ENCODE measurements around the gene CCDC6. TPM values are rescaled to one million over a fixed set of nuclear protein-coding genes. Genes with fewer than 3 reads are reported as not detected.

The CCDC6 gene
- total RNA-seq, 6 donors from 2014 or later, result 42.5 to 118 (median 51.5) TPM

GRCh38 chr10:59945991-59946390 is 39.6 kb upstream of the CCDC6 start:
- no peak for ATAC-seq (ENCODE audit: low FRiP score in 2 of 2)
- Histone ChIP-seq H3K4me1 (no peaks in the 10 kb centered on the region), H3K4me3 (no peak overlapping the region), H3K9me3 (no peaks in the 10 kb centered on the region), H3K27me3 (no peaks in the 10 kb centered on the region), H3K36me3 (no peaks in the 10 kb centered on the region), H3K27ac (no peak overlapping the region)
- 50 to 58% methylated on average over 2 of the region's 2 CpGs for WGBS, 2 donors
- DNase-seq, result no peak
- TF ChIP-seq POLR2A (IDR thresholded peaks at IDR 0.05) (no peak), POLR2AphosphoS5 (IDR thresholded peaks at IDR 0.05) (no peak), CTCF (IDR thresholded peaks at IDR 0.05) (no peak), EP300 (IDR thresholded peaks at IDR 0.05) (no peak)

DNA sequence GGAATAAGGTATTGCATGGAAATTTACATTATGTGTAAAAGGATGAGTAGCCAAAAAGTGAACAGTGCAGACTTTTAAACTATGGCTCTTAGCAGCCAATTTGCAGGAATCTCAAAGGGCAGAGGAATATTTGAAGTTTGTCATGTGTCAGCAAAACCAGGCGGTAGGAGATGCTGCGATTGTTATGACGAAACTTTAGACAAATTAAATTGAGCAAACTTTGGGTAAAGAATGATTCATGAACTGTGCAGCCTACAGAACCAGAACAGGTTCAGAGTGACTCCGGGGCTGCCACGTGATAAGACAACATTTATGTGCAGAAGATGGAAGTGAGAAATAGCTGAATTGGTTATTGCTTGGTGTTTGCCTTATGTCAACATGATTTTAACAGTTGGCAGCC is 39.2 kb upstream of the CCDC6 start:
- Histone ChIP-seq H3K27ac (no peak overlapping the region), H3K9me3 (no peaks in the 10 kb centered on the region), H3K27me3 (no peaks in the 10 kb centered on the region), H3K4me1 (no peaks in the 10 kb centered on the region), H3K4me3 (no peak overlapping the region), H3K36me3 (no peaks in the 10 kb centered on the region)
- no peak for TF ChIP-seq POLR2A (IDR thresholded peaks at IDR 0.05)
- no peak for TF ChIP-seq EP300 (IDR thresholded peaks at IDR 0.05)
- TF ChIP-seq CTCF (IDR thresholded peaks at IDR 0.05), result no peak
- no peak for TF ChIP-seq POLR2AphosphoS5 (IDR thresholded peaks at IDR 0.05)
- 76 to 84% methylated on average over 5 of the region's 5 CpGs for WGBS, 2 donors
- DNase-seq, result no peak
- no peak for ATAC-seq (ENCODE audit: low FRiP score in 2 of 2)

GRCh38 chr10:59944339-59944935 is 38.1 kb upstream of the CCDC6 start:
- ATAC-seq (ENCODE audit: low FRiP score in 2 of 2) (peak in 1 of 2 donors; percentile 43), DNase-seq (no peak)
- Histone ChIP-seq H3K36me3 (no peaks in the 10 kb centered on the region), H3K4me3 (no peak overlapping the region), H3K4me1 (no peaks in the 10 kb centered on the region), H3K9me3 (no peaks in the 10 kb centered on the region), H3K27me3 (no peaks in the 10 kb centered on the region), H3K27ac (no peak overlapping the region)
- no peak for TF ChIP-seq POLR2A (IDR thresholded peaks at IDR 0.05)
- TF ChIP-seq EP300 (IDR thresholded peaks at IDR 0.05), result no peak
- TF ChIP-seq CTCF (IDR thresholded peaks at IDR 0.05), result no peak
- TF ChIP-seq POLR2AphosphoS5 (IDR thresholded peaks at IDR 0.05), result no peak
- 83 to 85% methylated on average over 16 of the region's 16 CpGs for WGBS, 2 donors

DNA sequence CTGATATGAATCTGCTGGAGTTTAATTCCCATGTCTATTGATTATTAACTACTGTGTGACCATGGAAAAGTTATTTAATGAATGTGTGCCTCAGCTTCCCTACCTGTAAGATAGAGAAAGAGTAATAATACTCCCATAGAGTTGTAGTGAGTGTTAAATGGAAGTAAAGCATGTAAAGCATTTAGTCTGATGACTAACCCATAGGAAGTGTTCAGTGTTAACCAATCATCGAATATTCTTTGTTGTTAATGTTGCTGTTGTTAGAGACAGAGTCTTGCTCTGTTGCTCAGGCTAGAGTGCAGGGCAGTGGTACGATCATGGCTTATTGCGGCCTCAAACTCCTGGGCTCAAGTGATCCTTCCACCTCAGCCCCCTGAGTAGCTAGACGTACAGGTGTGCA is 36.2 kb upstream of the CCDC6 start:
- Histone ChIP-seq H3K36me3 (no peaks in the 10 kb centered on the region), H3K9me3 (no peaks in the 10 kb centered on the region), H3K4me3 (no peak overlapping the region), H3K27ac (no peak overlapping the region), H3K27me3 (no peaks in the 10 kb centered on the region), H3K4me1 (no peaks in the 10 kb centered on the region)
- no peak for ATAC-seq (ENCODE audit: low FRiP score in 2 of 2)
- TF ChIP-seq POLR2A (IDR thresholded peaks at IDR 0.05) (no peak), CTCF (IDR thresholded peaks at IDR 0.05) (no peak), POLR2AphosphoS5 (IDR thresholded peaks at IDR 0.05) (no peak), EP300 (IDR thresholded peaks at IDR 0.05) (no peak)
- DNase-seq, result no peak
- WGBS, 2 donors, result 91 to 92% methylated on average over 4 of the region's 4 CpGs

DNA sequence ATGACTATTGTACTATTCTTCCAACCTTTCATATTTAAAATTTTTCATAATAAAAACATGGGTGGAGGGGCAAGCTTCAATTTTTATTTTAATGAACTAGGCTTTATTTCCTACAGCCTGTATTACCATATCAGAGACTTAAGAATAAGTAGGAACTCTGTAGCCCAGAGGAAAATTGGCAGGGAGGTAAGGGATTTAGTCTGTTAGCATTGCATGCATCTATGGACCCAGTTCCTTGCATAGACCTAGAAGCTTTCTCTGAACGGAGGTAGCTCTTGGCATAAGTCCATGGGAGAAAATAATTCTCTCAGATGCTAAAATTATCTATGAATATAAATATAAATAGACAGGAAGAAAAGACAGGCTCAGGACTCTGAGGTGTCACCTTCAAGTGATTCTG is 31.4 kb upstream of the CCDC6 start:
- 61 to 68% methylated on average over 1 of the region's 1 CpG for WGBS, 2 donors
- no peaks in the 10 kb centered on the region for H3K36me3 ChIP-seq
- TF ChIP-seq CTCF (IDR thresholded peaks at IDR 0.05) (no peak), POLR2A (IDR thresholded peaks at IDR 0.05) (no peak), EP300 (IDR thresholded peaks at IDR 0.05) (no peak), POLR2AphosphoS5 (IDR thresholded peaks at IDR 0.05) (no peak)
- ATAC-seq (ENCODE audit: low FRiP score in 2 of 2), result no peak
- no peak overlapping the region for H3K27ac ChIP-seq
- no peaks in the 10 kb centered on the region for H3K4me1 ChIP-seq
- H3K27me3 ChIP-seq, result no peaks in the 10 kb centered on the region
- H3K4me3 ChIP-seq, result no peak overlapping the region
- no peak for DNase-seq
- H3K9me3 ChIP-seq, result no peaks in the 10 kb centered on the region
